DND-41 (cell line): ENCODE data around the gene ADAMTS12.

Experiments
- ATAC-seq: fragments of 200-7000 bp; cut with Tn5 transposase; 3 replicates; pipeline ENCODE4 v1.9.1; 2021; ENCODE audit warnings: low read depth; ENCODE audit not compliant: insufficient read depth
- DNase-seq: peaks from one replicate; pipeline ENCODE4 v3.0.0-alpha.2; 2020
- H2AFZ ChIP-seq: 2 replicates; pipeline ENCODE4 v1.6.0; 2012; ENCODE audit warnings: low read depth, low read length
- H3K27ac ChIP-seq: 2 replicates; pipeline ENCODE4 v1.5.1; 2012; ENCODE audit warnings: low read length, inconsistent platforms
- H3K27me3 ChIP-seq: fragments of 200-600 bp; sonication (generic); 2 replicates; pipeline ENCODE4 v1.6.0; 2012; ENCODE audit warnings: low read length, mild to moderate bottlenecking, inconsistent platforms; ENCODE audit not compliant: insufficient read depth, poor library complexity
- H3K36me3 ChIP-seq: 2 replicates; pipeline ENCODE4 v1.5.1; 2012; ENCODE audit warnings: low read length, inconsistent platforms; ENCODE audit not compliant: insufficient read depth
- H3K4me1 ChIP-seq: 2 replicates; pipeline ENCODE4 v1.5.1; 2012; ENCODE audit warnings: mild to moderate bottlenecking, low read length; ENCODE audit not compliant: insufficient read depth
- H3K4me2 ChIP-seq: 2 replicates; pipeline ENCODE4 v1.6.0; 2012; ENCODE audit warnings: mild to moderate bottlenecking, moderate library complexity, low read length, inconsistent platforms; ENCODE audit not compliant: insufficient read depth
- H3K4me3 ChIP-seq, 2 experiments: fragments of 200-600 bp in 1 of 2; shearing (Covaris generic) in 1 of 2; 2 replicates each; pipeline ENCODE4 v1.5.1; 2012 to 2016; ENCODE audit warnings: inconsistent platforms in 2 of 2, low read length in 2 of 2, mild to moderate bottlenecking in 2 of 2, low read depth in 1 of 2, moderate library complexity in 1 of 2
- H3K79me2 ChIP-seq: 2 replicates; pipeline ENCODE4 v1.6.0; 2012; ENCODE audit warnings: low read length, inconsistent platforms; ENCODE audit not compliant: insufficient read depth
- H3K9ac ChIP-seq: 2 replicates; pipeline ENCODE4 v1.6.0; 2012; ENCODE audit warnings: low read depth, mild to moderate bottlenecking, inconsistent platforms, low read length, moderate library complexity
- H3K9me3 ChIP-seq: 2 replicates; pipeline ENCODE4 v1.5.1; 2012; ENCODE audit warnings: low read length, moderate library complexity, mild to moderate bottlenecking, inconsistent platforms; ENCODE audit not compliant: insufficient read depth, severe bottlenecking
- H4K20me1 ChIP-seq: 2 replicates; pipeline ENCODE4 v1.6.0; 2012; ENCODE audit warnings: low read length; ENCODE audit not compliant: insufficient read depth
- EZH2 ChIP-seq: IDR thresholded peaks from 3 replicates; pipeline ENCODE4 v1.6.1; 2012; ENCODE audit warnings: borderline replicate concordance, low read depth, mild to moderate bottlenecking, moderate library complexity, low read length, inconsistent platforms; ENCODE audit not compliant: severe bottlenecking
- TF ChIP-seq, protein P1 (sequence below): IDR thresholded peaks from 2 replicates; pipeline ENCODE4 v1.5.1; 2012; ENCODE audit warnings: borderline replicate concordance, low read length, moderate library complexity, mild to moderate bottlenecking; ENCODE audit not compliant: poor library complexity, severe bottlenecking; ENCODE audit errors: extremely low read depth

ADAMTS12 gene

GRCh38 chr5:33808699-33809098 lies 83.1 kb downstream of the ADAMTS12 start:
- TF ChIP-seq EZH2, result no peak
- TF ChIP-seq, protein P1, sequence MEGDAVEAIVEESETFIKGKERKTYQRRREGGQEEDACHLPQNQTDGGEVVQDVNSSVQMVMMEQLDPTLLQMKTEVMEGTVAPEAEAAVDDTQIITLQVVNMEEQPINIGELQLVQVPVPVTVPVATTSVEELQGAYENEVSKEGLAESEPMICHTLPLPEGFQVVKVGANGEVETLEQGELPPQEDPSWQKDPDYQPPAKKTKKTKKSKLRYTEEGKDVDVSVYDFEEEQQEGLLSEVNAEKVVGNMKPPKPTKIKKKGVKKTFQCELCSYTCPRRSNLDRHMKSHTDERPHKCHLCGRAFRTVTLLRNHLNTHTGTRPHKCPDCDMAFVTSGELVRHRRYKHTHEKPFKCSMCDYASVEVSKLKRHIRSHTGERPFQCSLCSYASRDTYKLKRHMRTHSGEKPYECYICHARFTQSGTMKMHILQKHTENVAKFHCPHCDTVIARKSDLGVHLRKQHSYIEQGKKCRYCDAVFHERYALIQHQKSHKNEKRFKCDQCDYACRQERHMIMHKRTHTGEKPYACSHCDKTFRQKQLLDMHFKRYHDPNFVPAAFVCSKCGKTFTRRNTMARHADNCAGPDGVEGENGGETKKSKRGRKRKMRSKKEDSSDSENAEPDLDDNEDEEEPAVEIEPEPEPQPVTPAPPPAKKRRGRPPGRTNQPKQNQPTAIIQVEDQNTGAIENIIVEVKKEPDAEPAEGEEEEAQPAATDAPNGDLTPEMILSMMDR, result no peak
- H3K4me1 ChIP-seq, result no peaks in the 10 kb centered on the region
- H3K4me3 ChIP-seq, result no peak overlapping the region
- H3K27ac ChIP-seq, result no peak overlapping the region
- ATAC-seq (no peak), DNase-seq (no peak)
- H3K36me3 ChIP-seq, result no peaks in the 10 kb centered on the region
- no peaks in the 10 kb centered on the region for H3K9me3 ChIP-seq
- no peaks in the 10 kb centered on the region for H3K79me2 ChIP-seq
- H3K27me3 ChIP-seq, result no peaks in the 10 kb centered on the region
- no peak overlapping the region for H3K9ac ChIP-seq
- H2AFZ ChIP-seq, result no peak overlapping the region
- H4K20me1 ChIP-seq, result no peaks in the 10 kb centered on the region
- no peak overlapping the region for H3K4me2 ChIP-seq

DNA sequence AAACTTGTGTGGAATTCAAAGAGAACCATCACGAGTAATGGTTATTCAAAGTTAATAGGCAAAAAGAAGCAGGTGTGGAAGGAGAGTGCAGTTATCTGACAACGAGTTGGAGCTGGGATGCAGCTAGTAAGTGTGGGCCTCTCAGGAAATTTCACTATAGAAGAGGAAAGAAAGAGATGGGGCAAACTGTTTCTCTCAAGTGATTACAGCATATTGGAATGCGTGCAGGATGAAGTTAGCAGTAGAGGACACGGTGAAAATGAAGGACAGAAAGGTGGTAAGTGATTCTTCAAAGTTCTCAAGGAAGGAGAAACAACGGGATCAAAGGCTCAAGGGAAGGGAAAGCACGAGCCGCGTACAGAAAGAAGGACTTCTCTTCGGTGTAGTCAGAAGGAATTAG lies 84.0 kb downstream of the ADAMTS12 start:
- ATAC-seq (no peak), DNase-seq (no peak)
- Histone ChIP-seq H3K9me3 (no peaks in the 10 kb centered on the region), H3K27ac (no peak overlapping the region), H3K4me3 (no peak overlapping the region), H3K9ac (no peak overlapping the region), H3K36me3 (no peaks in the 10 kb centered on the region), H4K20me1 (no peaks in the 10 kb centered on the region), H3K27me3 (no peaks in the 10 kb centered on the region), H2AFZ (no peak overlapping the region), H3K4me1 (no peaks in the 10 kb centered on the region), H3K79me2 (no peaks in the 10 kb centered on the region), H3K4me2 (no peak overlapping the region)
- TF ChIP-seq, protein P1, result no peak
- no peak for TF ChIP-seq EZH2

GRCh38 chr5:33806738-33807442 lies 84.9 kb downstream of the ADAMTS12 start:
- Histone ChIP-seq H3K4me2 (no peak overlapping the region), H4K20me1 (no peaks in the 10 kb centered on the region), H3K36me3 (no peaks in the 10 kb centered on the region), H3K4me1 (no peaks in the 10 kb centered on the region), H3K27me3 (no peaks in the 10 kb centered on the region), H2AFZ (no peak overlapping the region), H3K27ac (no peak overlapping the region), H3K9ac (no peak overlapping the region), H3K79me2 (no peaks in the 10 kb centered on the region), H3K4me3 (no peak overlapping the region), H3K9me3 (no peaks in the 10 kb centered on the region)
- ATAC-seq (no peak), DNase-seq (no peak)
- no peak for TF ChIP-seq EZH2
- TF ChIP-seq, protein P1, result no peak

DNA sequence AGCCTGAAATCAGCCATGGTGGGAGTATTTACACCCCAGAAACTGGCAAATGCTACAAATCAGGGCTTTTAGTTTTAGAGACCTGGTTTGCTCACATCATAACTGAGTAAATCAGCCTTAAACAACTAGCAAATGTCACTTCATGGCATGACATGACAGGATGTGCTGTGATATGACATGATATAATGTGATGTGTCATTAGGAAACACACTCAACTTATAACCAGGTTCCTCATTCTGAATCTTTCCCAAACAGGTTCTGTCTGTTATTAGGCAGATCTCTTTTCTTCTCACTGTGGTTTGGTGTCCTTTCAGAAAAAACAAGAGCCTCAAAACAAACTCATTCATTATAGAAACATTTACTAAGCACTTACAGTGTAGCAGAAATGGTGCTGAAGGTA lies 90.5 kb downstream of the ADAMTS12 start:
- no peaks in the 10 kb centered on the region for H3K79me2 ChIP-seq
- no peak overlapping the region for H3K27ac ChIP-seq
- no peaks in the 10 kb centered on the region for H3K4me1 ChIP-seq
- no peak overlapping the region for H3K9ac ChIP-seq
- H3K9me3 ChIP-seq, result no peaks in the 10 kb centered on the region
- no peaks in the 10 kb centered on the region for H4K20me1 ChIP-seq
- no peaks in the 10 kb centered on the region for H3K27me3 ChIP-seq
- no peaks in the 10 kb centered on the region for H3K36me3 ChIP-seq
- no peak overlapping the region for H3K4me2 ChIP-seq
- no peak overlapping the region for H3K4me3 ChIP-seq
- no peak for TF ChIP-seq EZH2
- TF ChIP-seq, protein P1, result no peak
- ATAC-seq, result no peak
- H2AFZ ChIP-seq, result no peak overlapping the region
- DNase-seq, result no peak
